Measurements from ENCODE around the gene SLC7A14. TPM values are rescaled to one million over a fixed set of nuclear protein-coding genes. Genes with fewer than 3 reads are reported as not detected.

Gene SLC7A14
- total RNA-seq, 1 donor from 2014 or later = 6.2 TPM

- no peaks in the 10 kb centered on the region for H3K9me3 Mint-ChIP-seq (ENCODE audit: unreplicated experiment)
- H3K4me3 Mint-ChIP-seq (ENCODE audit: unreplicated experiment) = no peak overlapping the region
- TF ChIP-seq CTCF (IDR thresholded peaks at IDR 0.05; ENCODE audit: partially characterized antibody, unreplicated experiment) = no peak
- H3K36me3 Mint-ChIP-seq (ENCODE audit: unreplicated experiment) = no peaks in the 10 kb centered on the region
- H3K27ac Mint-ChIP-seq (ENCODE audit: unreplicated experiment) = no peak overlapping the region
- no peak for DNase-seq
- no peaks in the 10 kb centered on the region for H3K4me1 Mint-ChIP-seq (ENCODE audit: low read depth, unreplicated experiment)
- H3K27me3 Mint-ChIP-seq (ENCODE audit: unreplicated experiment) = peaks cover 3% of the 10 kb centered on the region
These were observed 25.6 kb downstream of the SLC7A14 start for GRCh38 chr3:170560296-170560695.

GRCh38 chr3:170558427-170558826 lies 27.4 kb downstream of the SLC7A14 start:
- H3K27me3 Mint-ChIP-seq (ENCODE audit: unreplicated experiment) = peaks cover 3% of the 10 kb centered on the region

GRCh38 chr3:170555329-170555728 lies 30.5 kb downstream of the SLC7A14 start:
- H3K9me3 Mint-ChIP-seq (ENCODE audit: unreplicated experiment) = no peaks in the 10 kb centered on the region
- H3K4me1 Mint-ChIP-seq (ENCODE audit: low read depth, unreplicated experiment) = peaks cover 4% of the 10 kb centered on the region

More at GRCh38 chr3:170558427-170558826, 27.4 kb downstream of the SLC7A14 start:
- Mint-ChIP-seq H3K27ac (ENCODE audit: unreplicated experiment) (no peak overlapping the region), H3K4me3 (ENCODE audit: unreplicated experiment) (no peak overlapping the region), H3K4me1 (ENCODE audit: low read depth, unreplicated experiment) (peaks cover 4% of the 10 kb centered on the region), H3K36me3 (ENCODE audit: unreplicated experiment) (no peaks in the 10 kb centered on the region), H3K9me3 (ENCODE audit: unreplicated experiment) (no peaks in the 10 kb centered on the region)
- no peak for TF ChIP-seq CTCF (IDR thresholded peaks at IDR 0.05; ENCODE audit: partially characterized antibody, unreplicated experiment)
- DNase-seq = no peak

GRCh38 chr3:170553788-170554757 lies 31.8 kb downstream of the SLC7A14 start:
- TF ChIP-seq CTCF (IDR thresholded peaks at IDR 0.05; ENCODE audit: partially characterized antibody, unreplicated experiment) = no peak
- no peaks in the 10 kb centered on the region for H3K9me3 Mint-ChIP-seq (ENCODE audit: unreplicated experiment)
- DNase-seq = no peak
- H3K4me1 Mint-ChIP-seq (ENCODE audit: low read depth, unreplicated experiment) = peaks cover 4% of the 10 kb centered on the region
- H3K27me3 Mint-ChIP-seq (ENCODE audit: unreplicated experiment) = no peaks in the 10 kb centered on the region
- H3K36me3 Mint-ChIP-seq (ENCODE audit: unreplicated experiment) = no peaks in the 10 kb centered on the region
- H3K27ac Mint-ChIP-seq (ENCODE audit: unreplicated experiment) = no peak overlapping the region
- no peak overlapping the region for H3K4me3 Mint-ChIP-seq (ENCODE audit: unreplicated experiment)

More at GRCh38 chr3:170555329-170555728, 30.5 kb downstream of the SLC7A14 start:
- TF ChIP-seq CTCF (IDR thresholded peaks at IDR 0.05; ENCODE audit: partially characterized antibody, unreplicated experiment) = no peak
- Mint-ChIP-seq H3K4me3 (ENCODE audit: unreplicated experiment) (no peak overlapping the region), H3K36me3 (ENCODE audit: unreplicated experiment) (no peaks in the 10 kb centered on the region), H3K27ac (ENCODE audit: unreplicated experiment) (no peak overlapping the region), H3K27me3 (ENCODE audit: unreplicated experiment) (no peaks in the 10 kb centered on the region)
- DNase-seq = no peak

- no peaks in the 10 kb centered on the region for H3K36me3 Mint-ChIP-seq (ENCODE audit: unreplicated experiment)
- peaks cover 4% of the 10 kb centered on the region for H3K4me1 Mint-ChIP-seq (ENCODE audit: low read depth, unreplicated experiment)
- no peak for TF ChIP-seq CTCF (IDR thresholded peaks at IDR 0.05; ENCODE audit: partially characterized antibody, unreplicated experiment)
- no peak for DNase-seq
- no peak overlapping the region for H3K27ac Mint-ChIP-seq (ENCODE audit: unreplicated experiment)
- no peaks in the 10 kb centered on the region for H3K27me3 Mint-ChIP-seq (ENCODE audit: unreplicated experiment)
- H3K9me3 Mint-ChIP-seq (ENCODE audit: unreplicated experiment) = no peaks in the 10 kb centered on the region
- no peak overlapping the region for H3K4me3 Mint-ChIP-seq (ENCODE audit: unreplicated experiment)
These were observed 34.6 kb downstream of the SLC7A14 start for GRCh38 chr3:170551252-170551651.
